Activated naive CD4-positive, alpha-beta T cell treated with anti-CD3 and anti-CD28 coated beads for 36 hours (primary cell): ENCODE results near the gene KANK2. TPM values are rescaled to one million over a fixed set of nuclear protein-coding genes. Genes with fewer than 3 reads are reported as not detected.
A peak's percentile ranks its signal among the peaks of the same experiment; 100 is the strongest.
"Not testable (repeated sequence)": the region's sequence is repeated elsewhere in the genome, so short reads cannot be mapped to it uniquely, and the experiment has no call there.

Experiments used
- CTCF ChIA-PET: fragments of 350-600 bp; sonication (Branson Sonifier 250); formaldehyde crosslinking; loops from one replicate; lab custom pipeline; 2021; ENCODE audit warnings: antibody characterized with exemption; lab: Charles Lee
- DNase-seq: peaks from one replicate; pipeline ENCODE4 v3.0.0-alpha.2; 2020
- H3K27ac Mint-ChIP-seq: one replicate; pipeline ENCODE4 v1.8.0; 2021; ENCODE audit warnings: mild to moderate bottlenecking, mixed read lengths
- H3K27me3 Mint-ChIP-seq: one replicate; pipeline ENCODE4 v1.8.0; 2021; ENCODE audit warnings: low read depth, mixed read lengths
- H3K36me3 Mint-ChIP-seq: one replicate; pipeline ENCODE4 v1.8.0; 2021; ENCODE audit warnings: low read depth, mixed read lengths
- H3K4me1 Mint-ChIP-seq: one replicate; pipeline ENCODE4 v1.8.0; 2021; ENCODE audit warnings: low read depth, mixed read lengths
- H3K4me3 Mint-ChIP-seq: one replicate; pipeline ENCODE4 v1.8.0; 2021; ENCODE audit warnings: mild to moderate bottlenecking, moderate library complexity, mixed read lengths
- H3K9me3 Mint-ChIP-seq: one replicate; pipeline ENCODE4 v1.8.0; 2021; ENCODE audit warnings: mixed read lengths
- intact Hi-C: fragments of 100-400 bp; cut with micrococcal nuclease; formaldehyde crosslinking; loops from one replicate; pipeline ENCODE4 v1.15.1; 2023
- total RNA-seq, 2 experiments: library from RNA; stranded (reverse); gene quantifications; one replicate each; pipeline ENCODE4 v1.2.3, GENCODE V29; 2021

The KANK2 gene
- total RNA-seq, 2 experiments from 2014 or later, result 1.5 to 2.0 TPM

DNA sequence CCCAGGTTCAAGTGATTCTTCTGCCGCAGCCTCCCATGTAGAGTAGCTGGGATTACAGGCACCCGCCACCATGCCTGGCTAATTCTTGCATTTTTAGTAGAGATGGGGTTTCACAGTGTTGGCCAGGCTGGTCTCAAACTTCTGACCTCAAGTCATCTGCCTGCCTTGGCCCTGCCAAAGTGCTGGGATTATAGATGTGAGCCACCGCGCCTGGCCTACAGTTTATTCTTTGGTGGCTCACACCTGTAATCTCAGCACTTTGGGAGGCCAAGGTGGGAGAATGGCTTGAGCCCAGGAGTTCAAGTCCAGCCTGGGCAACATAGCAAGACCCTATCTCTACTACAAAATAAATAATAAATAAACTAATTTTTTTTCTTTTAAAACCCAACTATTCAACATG, 73.2 kb downstream of the KANK2 start:
- intact Hi-C loops, H3K27me3 Mint-ChIP-seq, DNase-seq, H3K4me1 Mint-ChIP-seq, CTCF ChIA-PET, H3K4me3 Mint-ChIP-seq, H3K27ac Mint-ChIP-seq, H3K9me3 Mint-ChIP-seq: not testable (repeated sequence)
- peaks cover 48% of the 10 kb centered on the region for H3K36me3 Mint-ChIP-seq

DNA sequence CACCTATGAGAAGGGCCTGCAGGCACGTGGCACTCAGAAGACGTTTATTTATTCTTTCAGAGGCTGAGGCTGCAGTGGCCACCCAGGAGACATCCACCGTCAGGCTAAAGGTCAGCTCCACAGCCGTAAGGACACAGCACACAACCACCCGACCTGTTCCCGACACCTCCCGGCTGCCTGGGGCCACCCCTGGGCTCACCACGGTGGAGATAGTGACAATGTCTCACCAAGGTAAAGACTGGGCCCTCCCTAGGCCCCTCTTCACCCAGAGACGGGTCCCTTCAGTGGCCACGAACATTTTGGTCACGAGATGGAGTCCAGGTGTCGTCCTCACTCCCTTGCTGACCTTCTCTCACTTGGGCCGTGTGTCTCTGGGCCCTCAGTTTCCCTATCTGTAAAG, 74.2 kb downstream of the KANK2 start:
- H3K27me3 Mint-ChIP-seq, result no peaks in the 10 kb centered on the region
- no peaks in the 10 kb centered on the region for H3K4me1 Mint-ChIP-seq
- no peaks in the 10 kb centered on the region for H3K9me3 Mint-ChIP-seq
- H3K4me3 Mint-ChIP-seq, result no peak overlapping the region
- CTCF ChIA-PET, result no interaction called here
- H3K36me3 Mint-ChIP-seq, result peaks cover 51% of the 10 kb centered on the region
- no peak overlapping the region for H3K27ac Mint-ChIP-seq
- intact Hi-C loops, result no loop called here
- DNase-seq, result no peak

DNA sequence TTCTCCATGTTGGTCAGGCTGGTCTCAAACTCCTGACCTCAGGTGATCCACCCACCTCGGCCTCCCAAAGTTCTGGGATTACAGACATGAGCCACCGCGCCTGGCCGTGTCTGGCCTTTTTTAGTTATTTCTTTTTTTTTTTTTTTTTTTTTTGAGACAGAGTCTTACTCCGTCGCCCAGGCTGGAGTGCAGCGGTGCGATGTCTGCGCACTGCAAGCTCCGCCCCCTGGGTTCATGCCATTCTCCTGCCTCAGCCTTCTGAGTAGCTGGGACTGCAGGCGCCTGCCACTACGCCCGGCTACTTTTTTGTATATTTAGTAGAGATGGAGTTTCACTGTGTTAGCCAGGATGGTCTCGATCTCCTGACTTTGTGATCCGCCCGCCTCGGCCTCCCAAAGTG, 75.4 kb downstream of the KANK2 start:
- H3K4me1 Mint-ChIP-seq, H3K4me3 Mint-ChIP-seq, DNase-seq, intact Hi-C loops, H3K27ac Mint-ChIP-seq, H3K9me3 Mint-ChIP-seq, H3K27me3 Mint-ChIP-seq: not testable (repeated sequence)
- H3K36me3 Mint-ChIP-seq, result peaks cover 51% of the 10 kb centered on the region
- CTCF ChIA-PET, result interaction anchor here (0.6 kb wide), 1 partner anchor 611 kb away, joined by 4 read pairs; no protein-coding TSS in a partner anchor

- Mint-ChIP-seq H3K4me3 (no peak overlapping the region), H3K36me3 (peaks cover 68% of the 10 kb centered on the region), H3K27me3 (no peaks in the 10 kb centered on the region), H3K4me1 (no peaks in the 10 kb centered on the region), H3K9me3 (no peaks in the 10 kb centered on the region), H3K27ac (peak overlapping the region; percentile 59)
- intact Hi-C loops, result no loop called here
- no peak for DNase-seq
- CTCF ChIA-PET, result interaction anchor here (0.6 to 1.8 kb wide), 4 partner anchors 9 to 175 kb away, joined by 3 to 4 read pairs (median 4); no protein-coding TSS in a partner anchor
These were observed 80.8 kb downstream of the KANK2 start for GRCh38 chr19:11116507-11116906.

DNA sequence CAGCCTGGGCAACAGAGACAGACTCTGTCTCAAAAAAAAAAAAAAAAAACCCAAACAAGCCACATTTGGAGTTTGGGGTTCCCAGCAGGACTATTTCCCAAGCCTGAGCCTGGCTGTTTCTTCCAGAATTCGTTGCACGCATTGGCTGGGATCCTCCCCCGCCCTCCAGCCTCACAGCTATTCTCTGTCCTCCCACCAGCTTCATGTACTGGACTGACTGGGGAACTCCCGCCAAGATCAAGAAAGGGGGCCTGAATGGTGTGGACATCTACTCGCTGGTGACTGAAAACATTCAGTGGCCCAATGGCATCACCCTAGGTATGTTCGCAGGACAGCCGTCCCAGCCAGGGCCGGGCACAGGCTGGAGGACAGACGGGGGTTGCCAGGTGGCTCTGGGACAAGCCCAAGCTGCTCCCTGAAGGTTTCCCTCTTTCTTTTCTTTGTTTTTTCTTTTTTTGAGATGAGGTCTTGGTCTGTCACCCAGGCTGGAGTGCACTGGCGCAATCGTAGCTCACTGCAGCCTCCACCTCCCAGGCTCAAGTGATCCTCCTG, 81.4 kb downstream of the KANK2 start:
- Mint-ChIP-seq H3K27me3 (no peaks in the 10 kb centered on the region), H3K4me3 (no peak overlapping the region), H3K9me3 (no peaks in the 10 kb centered on the region), H3K27ac (peak overlapping the region; percentile 30), H3K4me1 (no peaks in the 10 kb centered on the region), H3K36me3 (peaks cover 69% of the 10 kb centered on the region)
- intact Hi-C loops, result no loop called here
- CTCF ChIA-PET, result interaction anchor here (0.6 to 1.8 kb wide), 3 partner anchors 10 to 80 kb away, joined by 3 to 4 read pairs (median 4); no protein-coding TSS in a partner anchor
- no peak for DNase-seq

DNA sequence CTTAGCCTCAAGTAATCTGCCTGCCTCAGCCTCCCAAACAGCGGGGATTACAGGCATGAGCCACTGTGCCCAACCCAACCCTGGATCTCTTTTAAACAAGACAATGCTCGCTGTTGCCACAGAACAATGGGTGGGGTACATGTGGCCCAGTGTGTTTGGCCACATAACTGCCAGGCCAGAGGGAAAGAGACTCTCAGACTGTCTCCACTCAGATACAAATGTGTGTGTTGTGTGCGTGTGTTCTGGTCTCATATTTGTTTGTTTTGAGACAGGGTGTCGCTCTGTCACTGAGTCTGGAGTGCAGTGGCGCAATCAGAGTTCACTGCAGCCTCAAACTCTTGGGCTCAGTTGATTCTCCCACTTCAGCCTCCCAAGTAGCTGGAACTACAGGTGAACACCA, 82.3 kb downstream of the KANK2 start:
- H3K27me3 Mint-ChIP-seq, result no peaks in the 10 kb centered on the region
- intact Hi-C loops, result no loop called here
- no peak overlapping the region for H3K27ac Mint-ChIP-seq
- no peaks in the 10 kb centered on the region for H3K9me3 Mint-ChIP-seq
- peaks cover 67% of the 10 kb centered on the region for H3K36me3 Mint-ChIP-seq
- DNase-seq, result no peak
- no peak overlapping the region for H3K4me3 Mint-ChIP-seq
- CTCF ChIA-PET, result no interaction called here
- H3K4me1 Mint-ChIP-seq, result no peaks in the 10 kb centered on the region

Other genes starting within 250 kb of the KANK2 start
- 10 to 100 TPM; 88.6 to 98.6 TPM for gene SMARCA4, start 236.5 kb downstream of the KANK2 start, total RNA-seq
- gene LDLR, start 108.1 kb downstream of the KANK2 start, total RNA-seq, result 10 to 100 TPM; 64.2 to 64.9 TPM
- 100 to 1,000 TPM in 1 of 2 experiments, 10 to 100 TPM in 1; 94.7 to 102 TPM for gene SPC24, start 41.8 kb downstream of the KANK2 start, total RNA-seq
- not detected for gene ANGPTL8, start 42.1 kb upstream of the KANK2 start, total RNA-seq
- 1 to 10 TPM; 6.1 to 7.1 TPM for gene DOCK6, start 65.0 kb upstream of the KANK2 start, total RNA-seq
- gene TSPAN16, start 98.6 kb upstream of the KANK2 start, total RNA-seq, result not detected
- gene RAB3D, start 142.1 kb upstream of the KANK2 start, total RNA-seq, result 10 to 100 TPM in 1 of 2 experiments, 1 to 10 TPM in 1; 9.8 to 10.7 TPM
- 10 to 100 TPM; 21.4 to 24.2 TPM for gene TMEM205, start 148.7 kb upstream of the KANK2 start, total RNA-seq
- 10 to 100 TPM; 15.2 to 16.5 TPM for gene CCDC159, start 149.0 kb upstream of the KANK2 start, total RNA-seq
- 1 to 10 TPM; 2.6 to 2.8 TPM for gene PLPPR2, start 157.9 kb upstream of the KANK2 start, total RNA-seq
- gene SWSAP1, start 177.1 kb upstream of the KANK2 start, total RNA-seq, result 1 to 10 TPM; 1.1 to 2.1 TPM
- gene EPOR, start 186.8 kb upstream of the KANK2 start, total RNA-seq, result 1 to 10 TPM; 3.9 to 4.3 TPM
- gene RGL3, start 221.8 kb upstream of the KANK2 start, total RNA-seq, result not detected
- under 1 TPM; 0.15 to 0.19 TPM for gene ODAD3, start 237.6 kb upstream of the KANK2 start, total RNA-seq
- 100 to 1,000 TPM; 234 to 237 TPM for gene PRKCSH, start 238.1 kb upstream of the KANK2 start, total RNA-seq